Mucosa of gallbladder (tissue), 1 donor: ENCODE data around the gene ZNF334. TPM values are rescaled to one million over a fixed set of nuclear protein-coding genes. Genes with fewer than 3 reads are reported as not detected.
A peak's percentile ranks its signal among the peaks of the same experiment; 100 is the strongest.

ENCODE experiments used
- DNase-seq: peaks from one replicate; pipeline ENCODE4 v3.0.0-alpha.2; 2020; ENCODE audit warnings: low spot score
- total RNA-seq: library from RNA; stranded (reverse); gene quantifications from one replicate; pipeline ENCODE4 v1.2.1, GENCODE V29; 2021
- donor health status: DM: no; HTN: no; CAD: no.

The ZNF334 gene
- 7.7 TPM for total RNA-seq

DNA sequence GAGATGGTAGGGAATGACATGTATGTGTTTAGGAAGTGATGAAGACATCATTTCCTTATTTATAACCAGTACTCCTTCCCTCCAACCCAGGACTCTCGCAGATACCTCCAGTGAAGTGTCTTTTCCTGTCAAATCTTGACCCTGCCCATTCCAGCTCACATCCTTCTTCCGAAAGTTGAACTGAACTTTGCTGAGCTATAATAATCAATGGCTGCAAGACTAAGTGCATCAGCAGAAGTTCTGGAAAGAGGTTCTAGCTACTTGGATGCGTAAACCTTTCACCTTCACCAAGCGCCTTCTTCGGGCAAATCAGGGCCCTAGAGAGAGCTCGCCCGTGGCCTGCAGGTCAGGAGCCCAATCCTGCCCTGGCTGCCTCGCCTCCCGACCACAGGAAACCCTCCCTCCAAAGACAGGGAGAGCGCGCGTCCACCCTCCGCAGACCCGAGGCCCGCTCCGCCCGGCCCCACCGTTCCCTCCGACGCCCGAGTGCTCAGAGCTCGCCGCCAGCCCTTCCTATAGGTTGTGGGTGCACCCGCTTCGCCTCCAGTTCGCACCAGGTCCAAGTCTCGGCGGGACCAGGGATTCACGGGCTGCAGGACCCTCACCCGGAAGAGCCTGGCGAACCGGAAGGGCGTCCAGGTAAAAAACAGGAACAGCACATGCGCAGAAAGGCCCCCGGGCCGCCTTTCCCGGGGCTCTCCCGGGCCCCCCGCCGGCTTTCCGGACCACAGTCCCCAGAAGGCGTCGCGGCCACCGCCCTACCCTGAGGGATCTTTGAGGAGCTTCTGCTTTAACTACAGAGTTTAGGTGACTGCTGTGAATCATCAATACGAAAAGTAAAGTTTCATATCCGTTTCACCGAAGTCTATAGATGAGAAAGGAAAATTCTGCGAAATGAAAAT is at the start of gene ZNF334:
TSS of gene ZNF334 (minus strand) at position 617 of the 902 bp plus-strand sequence. CDS start 1,457 bp downstream, outside the sequence.
- DNase-seq = peak; percentile 42

DNA sequence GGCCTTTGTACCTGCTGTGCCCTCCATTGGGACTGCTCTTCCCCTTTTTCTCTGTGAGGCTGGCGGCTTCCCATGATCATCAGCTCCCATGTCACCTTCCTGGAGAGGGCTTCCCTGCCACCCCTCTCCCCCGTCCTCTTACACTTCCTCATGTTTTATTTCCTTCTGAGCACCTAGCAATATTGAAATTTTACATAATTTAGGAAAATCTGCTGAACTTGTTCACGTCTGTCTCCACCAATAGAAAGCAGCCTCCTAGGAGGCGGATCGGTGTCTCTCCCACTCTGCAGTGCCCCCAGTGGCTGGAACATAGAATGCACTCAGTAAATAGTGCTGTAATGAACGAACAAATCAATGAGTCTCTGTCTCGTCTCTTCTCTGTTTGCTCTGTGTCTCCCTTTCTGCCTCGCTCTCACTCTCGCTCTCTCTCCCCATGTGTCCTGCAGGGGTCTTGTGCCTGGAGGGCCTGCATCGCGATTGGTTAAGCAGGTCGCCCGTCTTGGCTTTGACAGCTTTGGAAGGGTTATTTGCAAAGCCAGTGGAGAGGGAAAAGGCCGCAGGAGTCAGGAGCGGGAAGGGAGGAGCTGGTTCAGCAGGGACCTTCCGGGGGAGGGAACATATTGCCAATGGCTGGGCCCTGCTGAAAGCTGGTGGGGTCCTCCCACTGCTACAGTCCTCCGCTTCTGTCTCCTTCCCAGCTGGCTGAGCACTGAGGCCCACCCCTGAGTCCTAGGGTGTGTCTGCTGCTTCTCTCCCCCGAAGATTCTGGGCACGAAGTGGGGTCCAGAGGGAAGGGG is 49.2 kb upstream of the ZNF334 start:
- peak; percentile 77 for DNase-seq

DNA sequence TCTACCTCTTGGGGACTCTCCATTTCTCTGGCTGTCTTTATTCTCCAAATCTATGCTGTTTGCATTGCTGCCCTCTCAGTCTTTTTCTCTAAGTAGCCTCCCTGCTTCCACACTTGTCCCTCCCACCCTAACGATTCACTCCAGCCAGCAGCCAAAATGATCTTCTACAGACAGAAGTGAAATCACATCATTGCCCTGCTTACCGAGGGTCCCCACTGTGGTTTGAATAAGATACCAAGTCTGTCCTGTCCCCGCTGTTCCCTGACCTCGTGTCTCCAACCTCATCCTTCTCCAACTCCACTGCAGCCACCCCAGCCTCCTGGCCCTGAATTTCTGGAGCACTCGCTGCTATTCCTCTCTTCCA is 48.6 kb upstream of the ZNF334 start:
- no peak for DNase-seq

DNA sequence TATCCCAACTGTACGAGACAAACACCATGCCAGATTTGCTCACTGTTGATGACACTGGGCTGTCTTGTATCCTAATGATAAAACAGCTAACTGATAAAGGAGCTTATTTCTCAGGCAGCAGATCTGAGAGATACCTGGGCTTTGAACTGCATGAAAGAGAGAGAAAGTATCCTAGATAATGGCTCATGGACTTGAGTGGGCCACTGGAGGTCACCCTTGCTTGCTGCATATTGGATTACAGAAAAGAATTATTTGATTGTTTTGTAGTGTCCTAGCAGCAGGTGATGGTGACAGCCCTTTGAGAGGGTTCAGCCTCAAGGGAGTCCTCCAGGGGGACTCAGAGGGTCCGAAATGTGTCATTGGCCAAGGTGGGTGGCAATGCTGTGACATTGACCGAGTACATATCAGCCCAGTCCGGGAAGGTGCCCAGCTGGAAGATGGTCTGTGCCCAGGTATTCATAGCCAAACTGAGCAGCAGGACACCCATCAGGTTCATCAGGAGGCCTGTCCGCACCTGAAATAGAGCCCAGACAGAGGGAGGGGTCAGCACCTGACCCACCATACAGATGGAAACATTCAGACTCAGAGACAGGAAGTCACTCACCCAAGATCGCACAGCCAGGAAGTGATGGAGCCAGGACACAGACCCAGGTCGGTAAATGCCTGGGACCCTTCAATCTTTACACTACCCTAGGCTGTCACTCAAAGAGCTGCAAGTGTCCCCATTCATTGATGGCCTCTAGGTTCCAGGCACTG is 46.5 kb upstream of the ZNF334 start:
- no peak for DNase-seq

DNA sequence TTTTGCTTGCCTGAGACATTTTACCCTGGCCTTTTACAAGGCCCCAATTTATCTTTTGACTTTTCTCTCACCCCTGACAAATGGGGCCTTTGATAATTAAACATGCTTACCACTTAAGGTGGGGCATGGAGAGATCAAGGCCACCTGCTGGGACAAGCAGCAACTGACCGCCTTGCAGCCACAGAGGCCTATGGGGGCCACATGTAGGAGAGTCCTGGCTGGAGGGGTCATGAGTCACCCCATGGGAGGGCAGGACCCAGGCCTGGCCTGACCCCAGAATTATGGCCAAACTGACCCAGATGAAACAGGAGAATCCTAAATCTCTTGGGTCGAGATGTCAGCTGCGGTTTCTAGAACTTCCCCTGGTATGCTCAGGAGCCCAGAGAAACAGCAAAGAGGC is 45.6 kb upstream of the ZNF334 start:
- DNase-seq = no peak

DNA sequence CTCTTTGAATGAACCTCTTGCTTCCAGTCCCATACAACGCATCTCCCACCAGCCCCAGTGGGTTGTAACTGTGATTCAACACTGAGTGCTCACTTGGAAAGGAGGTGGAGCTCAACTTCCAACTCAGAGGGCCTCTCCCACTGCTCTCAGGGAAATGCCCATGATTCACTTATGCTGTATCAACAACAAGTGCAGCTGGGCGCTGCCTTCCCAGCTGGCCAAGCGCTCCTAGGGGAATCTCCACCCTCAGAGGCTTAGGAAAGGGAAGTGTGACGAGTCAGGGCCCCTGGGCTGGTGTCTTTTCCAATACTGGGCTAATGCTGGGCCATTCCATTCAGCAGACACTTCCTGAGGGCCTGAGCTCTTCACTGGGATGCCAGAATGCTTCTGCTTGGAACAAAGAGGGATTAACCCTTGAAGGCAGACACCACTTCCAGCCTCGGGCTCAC is 45.2 kb upstream of the ZNF334 start:
- no peak for DNase-seq

DNA sequence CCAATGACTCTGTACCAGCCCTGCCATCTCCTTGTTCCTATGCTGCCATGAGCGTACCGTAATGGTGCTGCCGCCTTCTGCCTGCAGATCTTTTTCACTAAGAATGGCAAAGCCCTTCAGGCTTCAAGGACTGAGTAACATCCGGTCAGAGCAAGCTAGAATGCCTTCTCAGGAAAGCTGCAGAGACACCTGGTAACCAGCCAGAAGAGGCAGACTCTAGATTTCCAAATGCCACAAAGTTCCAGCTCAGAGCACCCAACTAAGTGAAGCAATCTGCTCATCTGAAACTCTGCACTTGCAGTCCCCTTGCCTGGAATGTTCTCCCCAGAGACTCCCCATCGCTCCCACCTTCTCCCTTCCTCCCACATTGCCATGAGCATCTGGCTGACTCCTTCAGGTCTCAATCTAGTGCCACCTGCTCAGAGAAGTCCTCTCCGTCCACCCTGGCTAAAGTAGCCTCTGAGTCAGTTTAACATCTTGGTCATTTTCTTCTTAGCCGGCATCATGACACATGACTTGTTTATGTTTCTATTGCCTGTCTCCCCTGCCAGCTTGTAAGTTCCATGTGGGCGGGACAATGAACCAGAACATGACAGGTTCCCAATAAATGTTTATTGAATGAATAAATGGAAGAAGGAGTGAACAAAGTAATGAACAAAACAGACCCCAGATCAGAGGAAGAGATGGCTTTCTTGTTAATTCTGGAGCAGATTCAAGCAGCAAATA is 44.0 kb upstream of the ZNF334 start:
- no peak for DNase-seq

DNA sequence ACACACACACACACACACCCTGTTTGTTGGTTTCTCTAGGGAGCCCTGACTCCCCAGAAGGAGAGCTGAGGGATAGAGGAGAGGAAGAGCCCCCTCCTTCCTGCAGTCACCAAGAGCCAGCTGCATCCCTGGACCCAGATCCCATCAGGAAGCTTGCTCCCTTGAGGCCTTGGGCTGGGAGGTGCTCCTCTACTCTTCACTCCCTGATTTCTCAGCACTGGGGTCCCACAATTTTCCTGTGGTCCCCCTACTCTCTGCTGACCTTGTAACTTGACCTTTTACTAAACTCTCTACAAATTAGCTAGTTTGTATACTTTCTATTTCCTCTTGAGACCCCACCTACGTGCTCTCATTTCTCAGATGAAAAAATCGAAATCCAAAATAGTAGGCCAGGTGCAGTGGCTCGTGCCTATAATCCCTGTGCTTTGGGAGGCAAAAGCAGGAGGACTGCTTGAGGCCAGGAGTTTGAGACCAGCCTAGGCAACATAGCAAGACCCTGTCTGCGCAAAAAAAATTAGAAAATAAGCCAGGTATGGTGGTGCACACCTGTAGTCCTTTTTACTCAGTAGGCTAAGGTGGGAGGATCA is 42.1 kb upstream of the ZNF334 start:
- no peak for DNase-seq

DNA sequence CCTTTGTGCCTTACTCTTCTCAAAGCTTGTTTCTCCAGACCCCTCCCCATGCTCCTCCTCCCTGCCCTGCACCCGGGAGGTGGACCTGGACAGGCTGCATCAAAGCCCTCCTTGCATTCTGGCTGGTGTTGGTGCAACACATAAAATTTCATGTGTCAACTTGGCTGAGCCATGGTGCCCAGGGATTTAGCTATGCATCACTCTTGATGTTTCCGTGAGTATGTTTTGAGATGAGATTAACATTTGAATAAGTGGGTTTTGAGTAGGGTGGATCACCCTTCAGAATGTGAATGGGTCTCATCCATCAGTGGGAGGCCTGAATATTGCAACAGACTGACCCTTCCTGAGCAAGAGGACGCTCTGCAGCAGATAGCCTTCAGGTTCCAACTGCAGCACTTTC is 41.5 kb upstream of the ZNF334 start:
- no peak for DNase-seq

DNA sequence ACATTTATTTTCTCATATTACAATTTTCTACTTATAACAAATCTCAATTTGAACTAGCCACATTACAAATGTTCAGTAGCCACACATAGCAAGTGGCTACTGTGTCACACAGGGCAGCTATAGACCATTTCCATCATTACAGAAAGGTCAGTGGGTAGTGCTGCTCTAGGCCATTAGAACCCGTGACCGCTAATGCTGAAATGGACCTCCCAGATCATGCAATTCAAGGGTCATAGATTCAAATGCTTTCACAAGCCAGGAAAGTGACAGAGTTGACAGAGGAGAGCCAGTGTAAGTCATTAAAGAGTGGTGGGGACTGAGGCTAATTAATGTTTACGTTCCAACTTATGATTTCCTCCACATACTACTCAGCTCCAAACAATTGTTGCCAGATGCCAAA is 40.6 kb upstream of the ZNF334 start:
- DNase-seq = no peak

DNA sequence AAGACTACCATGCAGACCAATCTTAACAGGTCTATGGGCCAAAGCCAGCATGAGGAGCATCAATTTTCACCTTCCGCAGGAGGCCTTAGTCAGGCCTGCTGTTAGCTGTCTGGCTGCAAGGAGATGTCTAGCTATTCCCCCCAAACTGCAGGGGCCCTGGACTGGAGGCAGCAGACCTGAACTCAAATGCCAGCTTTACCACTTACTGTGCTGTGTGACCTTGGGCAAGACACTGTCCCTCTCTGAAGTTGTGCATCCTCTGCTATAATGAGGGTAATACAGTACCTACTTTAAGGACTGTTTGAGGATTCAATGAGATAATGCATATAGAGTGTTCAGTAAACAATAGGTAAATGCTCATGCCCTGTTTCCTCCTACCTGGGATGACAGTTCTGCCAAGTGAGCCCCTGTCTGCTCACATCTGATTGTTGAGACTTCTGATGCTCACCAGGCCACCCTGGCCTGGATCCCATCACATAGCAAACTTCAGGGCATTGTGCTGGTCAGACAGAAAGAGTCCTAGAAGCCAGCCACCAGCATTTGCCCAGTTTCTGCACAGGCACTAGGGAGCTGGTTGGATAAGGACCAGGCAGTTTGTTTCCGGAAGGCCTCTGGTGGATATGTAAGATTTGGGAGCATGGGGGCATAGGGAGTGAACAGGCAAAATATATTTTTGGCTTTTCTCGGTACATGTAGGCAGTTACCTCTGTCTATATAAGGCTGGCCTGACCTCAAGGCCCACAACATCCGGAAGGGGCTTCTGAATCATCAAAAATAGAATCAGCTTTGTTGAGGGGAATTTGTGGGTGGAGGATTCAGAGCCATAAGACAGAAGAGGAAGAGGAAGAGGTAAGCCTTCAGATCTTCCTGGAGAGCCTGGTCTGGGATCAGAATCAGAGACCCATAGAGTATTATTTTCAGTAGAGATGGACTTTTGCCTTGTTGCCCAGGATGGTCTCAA is 39.4 kb upstream of the ZNF334 start:
- DNase-seq = no peak

DNA sequence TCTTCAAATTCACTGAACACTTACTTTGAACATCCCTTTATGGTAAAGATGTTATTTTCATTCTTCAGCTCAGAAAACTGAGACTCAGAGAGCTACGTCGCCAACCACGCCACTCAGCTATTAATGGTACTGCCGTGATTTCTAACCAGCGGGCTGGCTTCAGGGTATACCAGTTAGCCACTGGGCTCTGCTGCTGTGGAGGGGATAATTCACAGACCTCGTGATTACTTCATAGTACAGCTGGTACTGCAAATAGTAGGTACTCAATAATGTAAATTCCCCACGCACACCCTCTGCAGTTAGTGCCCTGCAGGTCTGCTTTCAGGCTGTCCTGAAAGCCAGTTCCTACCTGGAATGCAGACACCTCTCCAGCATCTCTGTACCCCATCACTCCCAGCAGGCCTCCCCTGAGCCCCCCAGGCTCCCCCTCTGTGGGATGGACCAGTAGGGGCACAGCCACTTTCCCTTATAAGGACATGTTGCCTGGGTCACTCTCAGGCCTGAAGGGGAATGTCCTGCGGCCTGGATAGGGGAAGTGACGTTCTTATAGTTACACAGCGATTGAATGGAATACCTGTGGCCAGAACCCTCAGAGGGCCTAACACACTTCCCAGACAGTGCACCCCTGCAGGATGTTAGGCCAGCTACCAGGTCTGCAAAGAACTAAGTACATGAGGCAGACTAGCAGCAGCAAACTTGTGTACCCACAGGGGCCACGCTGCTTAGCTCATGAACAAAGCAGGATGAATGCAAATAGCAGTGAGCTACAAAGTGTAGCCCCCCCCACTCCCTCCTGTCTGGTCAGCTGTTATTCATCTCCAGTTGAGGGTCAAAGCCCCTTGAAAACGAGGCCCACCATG is 38.4 kb upstream of the ZNF334 start:
- no peak for DNase-seq

DNA sequence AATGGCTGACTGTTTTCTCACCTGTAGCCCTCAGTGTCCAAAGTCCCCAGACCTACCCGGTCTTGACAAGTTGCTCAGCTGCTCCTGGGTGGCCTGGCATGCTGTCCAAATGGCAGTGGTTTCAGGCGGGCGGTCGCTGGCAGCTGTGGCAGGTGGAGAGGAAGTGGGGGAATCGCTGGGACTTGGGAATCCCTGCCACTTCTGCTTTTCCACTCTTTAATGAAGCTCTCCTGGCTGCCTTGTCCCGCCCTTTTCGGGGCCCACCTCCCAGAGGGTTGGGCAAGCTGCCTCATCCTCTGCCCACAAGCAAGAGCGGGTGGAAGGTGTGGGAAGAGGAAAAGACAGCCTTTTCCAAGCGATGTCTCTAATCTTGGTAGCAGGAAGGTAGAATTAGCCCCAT is 37.1 kb upstream of the ZNF334 start, which contains the start of gene OCSTAMP:
TSS of gene OCSTAMP (minus strand) at position 194 of the 400 bp plus-strand sequence. CDS start at position 100, 94 bp downstream.
- no peak for DNase-seq

DNA sequence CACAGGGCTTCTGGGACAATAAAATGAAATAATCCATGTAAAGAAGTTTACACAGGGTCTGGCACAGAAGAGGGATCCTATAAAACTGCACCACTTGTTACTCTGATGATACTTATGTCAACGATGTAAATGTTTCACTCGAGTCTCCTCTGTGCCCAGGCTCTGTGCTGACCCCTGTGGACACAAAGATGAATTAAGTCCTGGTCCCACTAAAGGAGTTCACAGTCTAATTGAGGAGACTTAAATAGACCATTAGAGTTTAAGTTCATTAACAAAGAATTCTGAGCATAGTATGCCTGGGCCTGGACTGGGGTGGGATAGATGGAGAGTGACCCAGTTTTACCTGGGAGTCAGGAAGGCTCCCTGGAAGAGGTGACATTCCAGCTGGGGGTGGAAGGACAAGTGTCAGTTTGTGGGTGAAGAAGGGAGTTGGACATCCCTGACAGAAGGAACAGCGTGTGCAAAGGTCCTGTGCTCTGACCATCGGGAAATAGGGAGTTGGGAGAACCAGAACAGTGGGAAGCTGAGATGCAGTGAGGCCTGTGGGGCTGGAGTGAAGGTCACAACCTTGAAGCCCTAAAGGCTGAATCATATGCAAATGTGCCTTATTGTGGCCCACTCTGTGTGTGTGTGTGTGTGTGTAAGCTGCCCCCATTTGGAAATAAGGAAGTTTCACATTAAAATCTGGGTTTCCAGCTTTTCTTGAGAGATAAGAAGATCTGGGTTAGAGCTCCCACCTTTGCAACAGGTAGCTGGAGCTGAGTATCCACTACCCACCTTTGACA is 36.0 kb upstream of the ZNF334 start:
- DNase-seq = no peak

DNA sequence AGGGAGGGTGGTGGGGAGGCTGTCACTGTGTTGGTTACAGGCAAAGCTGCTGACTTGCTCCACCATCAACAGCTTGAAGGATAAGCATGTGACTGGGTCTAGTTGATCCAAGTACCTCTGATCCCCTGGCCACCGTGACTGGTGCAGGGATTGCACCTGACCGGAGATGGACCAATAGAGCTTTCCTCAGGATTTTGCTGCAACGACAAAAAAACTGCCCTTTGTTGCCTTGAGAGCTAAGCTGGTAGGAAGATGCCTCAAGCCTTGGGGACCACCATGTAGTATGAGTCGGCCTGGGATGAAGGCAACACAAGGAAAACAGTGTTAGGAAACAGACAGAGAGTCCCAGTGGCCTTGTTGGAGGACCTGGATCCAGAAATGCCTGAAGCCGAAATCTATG is 35.3 kb upstream of the ZNF334 start:
- DNase-seq = no peak

DNA sequence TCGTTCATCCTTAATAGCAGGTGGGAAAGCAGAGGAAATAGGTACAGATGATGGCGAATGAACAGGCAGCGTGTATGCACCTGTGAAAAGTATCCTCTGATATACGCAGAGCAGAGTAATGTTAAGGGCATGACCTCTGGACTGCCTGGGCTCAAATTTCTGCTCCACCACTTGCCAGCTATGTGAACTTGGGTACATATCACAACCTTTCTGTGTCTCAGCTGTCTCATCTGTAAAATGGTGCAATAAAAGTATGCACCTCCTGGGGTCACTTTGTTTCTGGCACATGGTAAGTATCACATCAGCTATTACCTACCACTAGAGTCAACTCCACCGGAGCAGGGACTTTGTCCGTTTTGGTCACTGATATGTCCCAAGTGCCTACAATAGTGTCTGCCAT is 34.6 kb upstream of the ZNF334 start:
- DNase-seq = no peak

DNA sequence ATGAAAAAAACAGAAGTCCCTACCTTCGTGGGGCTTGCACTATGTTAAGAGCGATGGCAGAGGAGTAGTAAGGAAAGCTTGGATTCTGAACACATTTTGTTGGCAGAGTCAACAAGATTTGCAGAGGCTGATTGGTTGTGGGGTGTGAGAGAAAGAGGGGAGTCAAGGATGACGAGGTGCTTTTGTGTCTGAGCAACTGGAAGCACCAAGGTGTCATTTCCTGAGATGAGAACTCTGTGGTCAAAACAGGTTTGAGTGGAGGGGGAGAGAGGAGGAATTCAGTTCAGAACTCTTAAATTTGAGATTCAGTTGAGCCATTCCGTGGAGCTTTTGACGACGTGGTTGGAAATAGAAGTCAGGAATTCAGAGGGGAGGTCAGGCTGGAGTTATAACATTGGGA is 33.6 kb upstream of the ZNF334 start:
- DNase-seq = no peak

DNA sequence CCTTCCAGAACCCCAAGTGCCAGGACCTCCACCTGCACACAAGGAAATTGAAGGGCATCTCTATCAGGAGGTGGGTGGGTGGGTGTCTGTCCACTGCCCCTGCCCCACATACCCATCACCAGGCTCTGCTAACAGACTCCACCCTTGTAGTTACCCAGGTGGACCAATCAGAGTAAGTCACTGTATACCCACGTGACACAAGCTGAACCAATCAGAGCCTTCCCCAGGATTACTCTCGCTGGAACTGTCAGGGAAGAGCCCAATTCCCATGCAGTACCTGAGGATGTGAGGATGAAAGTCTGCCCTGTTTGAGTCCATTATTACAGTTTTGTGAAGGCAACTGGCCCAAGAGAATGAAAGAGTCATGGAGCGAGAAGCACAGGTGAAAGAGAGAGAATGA is 32.9 kb upstream of the ZNF334 start:
- no peak for DNase-seq
